AG10803 (cell line): ENCODE measurements around the gene WWP2.

Experiments used
- DNase-seq: peaks from one replicate; pipeline ENCODE4 v3.0.0; 2010; ENCODE audit warnings: low read depth
- H3K4me3 ChIP-seq: 2 replicates; pipeline ENCODE4 v1.5.1; 2011; ENCODE audit warnings: mild to moderate bottlenecking, low read length, control low read depth
- TF ChIP-seq, protein P1 (sequence below): conservative IDR thresholded peaks from 2 replicates; pipeline ENCODE4 v1.5.1; 2011; ENCODE audit warnings: mild to moderate bottlenecking, low read length, control low read depth, inconsistent platforms

Gene WWP2

DNA sequence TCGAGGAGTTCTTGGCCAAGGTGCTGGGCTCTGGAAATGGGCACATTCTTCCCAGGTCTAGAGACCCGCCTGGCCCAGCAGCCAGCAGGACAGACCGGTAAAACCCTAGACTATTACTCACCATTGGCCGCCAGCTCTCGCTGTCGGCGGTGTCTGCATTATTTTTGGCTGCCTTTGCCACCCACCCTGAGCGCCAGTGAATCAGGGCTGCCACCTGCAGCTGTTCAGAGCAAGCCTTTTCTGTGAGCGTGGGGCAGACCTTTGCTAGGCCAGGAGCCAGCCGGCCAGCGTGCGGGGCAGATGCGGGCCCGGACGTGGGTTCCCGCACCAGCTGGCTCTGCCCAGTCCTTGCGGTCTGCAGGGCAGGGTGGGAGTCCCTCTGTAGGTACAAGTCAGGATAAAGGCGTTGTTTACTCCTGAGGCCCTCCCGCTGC is 173.2 kb downstream of the WWP2 start:
- H3K4me3 ChIP-seq, result no peak overlapping the region
- no peak for DNase-seq
- TF ChIP-seq, protein P1, sequence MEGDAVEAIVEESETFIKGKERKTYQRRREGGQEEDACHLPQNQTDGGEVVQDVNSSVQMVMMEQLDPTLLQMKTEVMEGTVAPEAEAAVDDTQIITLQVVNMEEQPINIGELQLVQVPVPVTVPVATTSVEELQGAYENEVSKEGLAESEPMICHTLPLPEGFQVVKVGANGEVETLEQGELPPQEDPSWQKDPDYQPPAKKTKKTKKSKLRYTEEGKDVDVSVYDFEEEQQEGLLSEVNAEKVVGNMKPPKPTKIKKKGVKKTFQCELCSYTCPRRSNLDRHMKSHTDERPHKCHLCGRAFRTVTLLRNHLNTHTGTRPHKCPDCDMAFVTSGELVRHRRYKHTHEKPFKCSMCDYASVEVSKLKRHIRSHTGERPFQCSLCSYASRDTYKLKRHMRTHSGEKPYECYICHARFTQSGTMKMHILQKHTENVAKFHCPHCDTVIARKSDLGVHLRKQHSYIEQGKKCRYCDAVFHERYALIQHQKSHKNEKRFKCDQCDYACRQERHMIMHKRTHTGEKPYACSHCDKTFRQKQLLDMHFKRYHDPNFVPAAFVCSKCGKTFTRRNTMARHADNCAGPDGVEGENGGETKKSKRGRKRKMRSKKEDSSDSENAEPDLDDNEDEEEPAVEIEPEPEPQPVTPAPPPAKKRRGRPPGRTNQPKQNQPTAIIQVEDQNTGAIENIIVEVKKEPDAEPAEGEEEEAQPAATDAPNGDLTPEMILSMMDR, result no peak

DNA sequence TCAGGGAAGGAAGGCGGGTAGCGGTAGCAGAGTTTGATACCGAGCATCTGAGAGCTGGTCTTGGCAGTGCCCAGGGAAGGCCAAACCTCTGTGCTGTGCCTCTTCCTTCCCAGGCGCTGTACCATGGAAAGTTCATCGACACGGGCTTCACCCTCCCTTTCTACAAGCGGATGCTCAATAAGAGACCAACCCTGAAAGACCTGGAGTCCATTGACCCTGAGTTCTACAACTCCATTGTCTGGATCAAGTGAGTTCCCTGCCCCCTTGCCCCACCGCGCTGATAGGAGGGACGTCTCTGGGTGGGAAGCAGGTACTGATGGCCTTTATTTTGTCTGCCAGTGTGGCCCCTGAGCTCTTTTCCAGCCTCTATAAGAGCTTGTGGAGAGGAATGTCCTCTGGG is 173.6 kb downstream of the WWP2 start:
- TF ChIP-seq, protein P1, result no peak
- no peak overlapping the region for H3K4me3 ChIP-seq
- DNase-seq, result no peak

DNA sequence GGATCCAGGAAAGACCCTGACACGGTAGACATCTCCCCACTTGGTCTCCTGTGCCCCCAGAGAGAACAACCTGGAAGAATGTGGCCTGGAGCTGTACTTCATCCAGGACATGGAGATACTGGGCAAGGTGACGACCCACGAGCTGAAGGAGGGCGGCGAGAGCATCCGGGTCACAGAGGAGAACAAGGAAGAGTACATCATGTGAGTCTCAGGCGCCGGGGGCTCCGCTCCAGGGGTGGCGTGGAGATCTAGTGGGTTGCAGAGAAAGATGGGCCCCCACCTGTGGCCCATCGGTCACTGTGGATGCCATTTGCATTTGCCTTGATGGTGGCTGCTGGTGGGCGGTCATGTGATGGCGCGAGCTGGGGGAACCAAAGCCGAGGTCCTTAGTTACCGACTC is 174.1 kb downstream of the WWP2 start:
- DNase-seq, result no peak
- TF ChIP-seq, protein P1, result no peak
- H3K4me3 ChIP-seq, result no peak overlapping the region

DNA sequence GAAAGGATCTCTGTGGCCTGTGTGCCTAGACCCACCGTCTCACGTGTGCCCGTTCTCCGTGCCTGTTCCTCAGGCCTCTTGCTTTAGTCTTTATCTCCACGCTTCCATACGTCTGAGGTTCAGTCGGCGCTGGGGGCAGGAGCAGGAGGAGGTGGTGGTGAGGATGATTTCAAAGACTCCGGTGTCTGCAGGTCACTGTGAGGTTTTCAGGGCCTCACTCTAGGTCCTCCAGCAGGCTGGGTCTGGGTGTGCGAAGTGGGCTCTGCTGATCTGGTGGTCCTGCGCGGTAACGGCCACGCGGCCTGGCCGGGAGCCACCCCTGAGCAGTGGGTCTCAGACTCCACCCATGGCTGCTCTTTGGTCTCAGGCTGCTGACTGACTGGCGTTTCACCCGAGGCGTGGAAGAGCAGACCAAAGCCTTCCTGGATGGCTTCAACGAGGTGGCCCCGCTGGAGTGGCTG is 174.6 kb downstream of the WWP2 start:
- TF ChIP-seq, protein P1, result no peak
- DNase-seq, result no peak
- H3K4me3 ChIP-seq, result no peak overlapping the region

DNA sequence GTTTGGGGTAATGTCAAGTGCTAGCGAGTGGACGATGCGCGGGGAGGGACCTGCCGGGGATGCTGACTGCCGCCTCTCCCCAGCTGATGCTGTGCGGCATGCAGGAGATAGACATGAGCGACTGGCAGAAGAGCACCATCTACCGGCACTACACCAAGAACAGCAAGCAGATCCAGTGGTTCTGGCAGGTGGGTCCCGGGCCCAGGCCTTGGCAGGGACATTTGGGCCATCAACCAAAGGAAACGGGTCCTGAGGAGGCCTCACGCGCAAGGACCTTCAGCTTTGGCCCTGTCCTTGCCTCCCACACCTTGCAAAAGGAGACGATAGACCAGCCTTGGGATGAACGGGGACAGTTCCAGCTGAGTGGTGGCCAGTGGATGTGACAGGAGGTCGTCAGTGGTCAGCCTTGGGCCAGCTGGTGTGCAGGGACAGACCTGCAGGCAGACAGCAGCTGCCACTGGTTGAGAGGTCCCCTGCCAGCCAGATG is 175.4 kb downstream of the WWP2 start:
- H3K4me3 ChIP-seq, result no peak overlapping the region
- DNase-seq, result no peak
- TF ChIP-seq, protein P1, result peak; percentile 9; the same call in 1 of the 2 replicates

DNA sequence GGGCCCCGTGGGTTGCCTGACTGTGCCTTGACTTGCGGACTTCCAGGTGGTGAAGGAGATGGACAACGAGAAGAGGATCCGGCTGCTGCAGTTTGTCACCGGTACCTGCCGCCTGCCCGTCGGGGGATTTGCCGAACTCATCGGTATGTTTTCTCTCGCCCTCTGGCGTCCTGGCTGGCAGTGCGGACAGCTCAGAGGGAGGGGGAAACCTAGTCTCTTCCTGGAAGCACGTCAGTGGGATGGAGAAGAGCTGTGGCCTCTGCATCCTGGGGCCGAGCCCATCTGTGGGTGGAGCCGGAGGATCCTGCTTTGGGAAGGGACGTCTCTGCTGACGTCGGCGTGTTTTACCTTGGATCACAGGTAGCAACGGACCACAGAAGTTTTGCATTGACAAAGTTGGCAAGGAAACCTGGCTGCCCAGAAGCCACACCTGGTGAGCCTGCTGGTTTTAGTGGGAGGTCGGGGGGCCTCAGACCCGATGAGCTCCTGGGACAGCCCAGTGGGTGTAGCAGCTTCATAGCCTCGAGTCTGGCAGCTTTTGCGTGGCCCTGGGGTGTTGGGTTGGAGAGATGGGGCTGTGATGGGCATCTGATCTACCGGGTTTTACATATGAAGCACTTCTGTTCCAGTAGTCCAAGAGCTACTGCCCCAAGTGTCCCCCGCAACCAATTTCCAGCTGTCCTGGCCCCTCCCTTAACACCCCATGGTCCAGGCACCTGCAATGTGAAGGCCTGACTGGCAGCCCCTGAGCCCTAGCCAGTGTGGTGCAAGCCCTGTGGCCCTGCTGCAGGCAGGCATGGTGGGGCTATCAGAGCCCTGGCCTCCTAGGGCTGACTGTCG is 177.1 kb downstream of the WWP2 start:
- TF ChIP-seq, protein P1, result no peak
- DNase-seq, result no peak
- H3K4me3 ChIP-seq, result no peak overlapping the region
